Activated effector memory CD4-positive, alpha-beta T cell treated with Interleukin-2 at 50 U/mL for 16 hours (primary cell): ENCODE measurements around the gene TMEM43.
"Not testable (repeated sequence)": the region's sequence is repeated elsewhere in the genome, so short reads cannot be mapped to it uniquely, and the experiment has no call there.

Experiments
- DNase-seq: peaks from one replicate; pipeline ENCODE4 v3.0.0-alpha.2; 2020

Gene TMEM43, protein sequence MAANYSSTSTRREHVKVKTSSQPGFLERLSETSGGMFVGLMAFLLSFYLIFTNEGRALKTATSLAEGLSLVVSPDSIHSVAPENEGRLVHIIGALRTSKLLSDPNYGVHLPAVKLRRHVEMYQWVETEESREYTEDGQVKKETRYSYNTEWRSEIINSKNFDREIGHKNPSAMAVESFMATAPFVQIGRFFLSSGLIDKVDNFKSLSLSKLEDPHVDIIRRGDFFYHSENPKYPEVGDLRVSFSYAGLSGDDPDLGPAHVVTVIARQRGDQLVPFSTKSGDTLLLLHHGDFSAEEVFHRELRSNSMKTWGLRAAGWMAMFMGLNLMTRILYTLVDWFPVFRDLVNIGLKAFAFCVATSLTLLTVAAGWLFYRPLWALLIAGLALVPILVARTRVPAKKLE

DNA sequence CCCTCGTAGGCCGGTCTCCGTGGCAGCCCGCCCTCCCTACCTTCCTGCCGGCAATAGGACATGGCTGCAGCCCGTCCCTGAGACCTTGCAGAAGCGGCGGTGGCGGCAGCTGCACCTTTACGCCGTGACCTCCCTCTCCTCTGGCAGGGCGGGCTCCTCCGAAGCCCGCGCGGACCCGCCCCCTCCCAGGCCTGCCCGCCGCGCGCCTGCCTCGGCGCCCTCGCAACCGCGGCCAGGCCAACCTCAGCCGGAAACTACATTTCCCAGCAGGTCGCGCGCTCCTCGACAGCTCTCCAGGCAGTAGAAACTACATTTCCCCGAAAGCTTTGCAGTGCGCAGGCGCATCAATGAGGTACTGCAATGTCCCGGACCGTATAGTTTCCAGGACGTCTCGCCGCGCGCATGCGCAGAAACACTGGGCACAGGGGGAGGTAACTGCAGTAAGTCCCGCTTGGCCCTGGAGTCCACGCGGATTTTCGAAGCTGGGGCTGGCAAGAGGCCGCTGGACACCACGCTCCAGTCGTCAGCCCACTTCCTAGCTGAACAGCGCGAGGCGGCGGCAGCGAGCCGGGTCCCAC, at the start of gene TMEM43, which contains the start of gene CHCHD4:
Gene TMEM43 (plus strand): TSS at position 438 of the 578 bp plus-strand sequence. CDS start 142 bp downstream, outside the sequence.
Gene CHCHD4 (minus strand): TSS at position 256 of the 578 bp plus-strand sequence. CDS start 194 bp downstream, at position 62.
- peak; percentile 97 for DNase-seq

DNA sequence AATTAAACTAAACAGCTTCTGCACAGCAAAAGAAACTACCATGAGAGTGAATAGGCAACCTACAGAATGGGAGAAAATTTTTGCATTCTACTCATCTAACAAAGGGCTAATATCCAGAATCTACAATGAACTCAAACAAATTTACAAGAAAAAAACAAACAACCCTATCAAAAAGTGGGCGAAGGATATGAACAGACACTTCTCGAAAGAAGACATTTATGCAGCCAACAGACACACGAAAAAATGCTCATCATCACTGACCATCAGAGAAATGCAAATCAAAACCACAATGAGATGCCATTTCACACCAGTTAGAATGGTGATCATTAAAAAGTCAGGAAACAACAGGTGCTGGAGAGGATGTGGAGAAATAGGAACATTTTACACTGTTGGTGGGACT, 49.6 kb upstream of the TMEM43 start:
- not testable (repeated sequence) for DNase-seq

DNA sequence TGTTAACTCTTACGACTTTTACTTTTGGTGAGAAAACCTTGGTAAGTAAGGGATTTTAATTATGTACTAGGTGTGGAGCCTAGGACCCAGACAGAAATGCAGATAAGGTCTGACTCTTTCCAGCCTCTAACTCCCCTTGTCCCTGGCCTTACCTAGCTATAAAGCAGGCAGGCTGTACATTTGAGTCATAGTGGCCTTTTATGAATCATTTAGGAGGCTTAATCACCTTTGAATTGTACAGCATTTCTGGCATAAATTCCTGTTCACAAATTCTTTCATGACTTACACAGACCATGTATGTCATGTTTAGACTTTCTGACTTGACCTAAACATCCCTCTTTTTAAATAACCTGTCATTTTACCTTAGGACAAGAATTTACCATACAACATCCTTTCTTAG, 47.5 kb upstream of the TMEM43 start:
- DNase-seq = no peak

DNA sequence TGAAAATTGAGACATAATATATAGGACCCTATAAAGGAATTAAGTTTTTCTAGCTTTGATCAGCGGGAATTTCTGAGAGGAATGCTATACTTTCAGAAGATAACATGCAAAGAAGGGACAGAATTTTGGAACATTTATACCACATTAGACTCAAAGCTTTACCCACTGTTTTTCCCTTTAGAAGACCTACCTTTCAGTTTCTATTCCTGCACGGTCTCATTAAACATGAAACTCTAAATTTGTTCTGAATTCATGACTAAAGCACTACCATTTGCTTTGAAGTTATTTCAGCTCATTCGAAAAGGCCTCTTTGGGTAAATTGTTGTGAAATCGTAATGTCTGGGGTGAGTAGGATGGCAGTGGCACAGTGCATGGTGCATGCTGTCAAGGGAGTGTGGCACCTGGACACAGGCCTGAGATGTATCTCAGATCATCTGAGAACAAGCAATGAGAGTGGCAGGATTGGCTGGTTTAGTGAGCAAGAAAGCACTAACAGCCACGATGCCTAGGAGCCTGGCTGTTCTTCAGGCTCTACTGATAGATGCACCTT, 42.7 kb upstream of the TMEM43 start:
- DNase-seq = no peak

DNA sequence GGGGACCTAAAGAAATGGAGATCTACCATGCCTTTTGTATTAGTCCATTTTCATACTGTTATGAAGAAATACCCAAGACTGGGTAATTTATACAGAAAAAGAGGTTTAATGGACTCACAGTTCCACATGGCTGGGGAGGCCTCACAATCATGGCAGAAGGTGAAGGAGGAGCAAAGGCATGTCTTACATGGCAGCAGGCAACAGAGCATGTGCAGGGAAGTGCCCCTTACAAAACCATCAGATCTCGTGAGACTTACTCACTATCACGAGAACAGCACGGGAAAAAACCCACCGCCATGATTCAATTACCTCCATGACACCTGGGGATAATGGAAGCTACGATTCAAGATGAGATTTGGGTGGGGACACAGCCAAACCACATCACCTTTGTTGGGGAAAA, 37.4 kb upstream of the TMEM43 start:
- not testable (repeated sequence) for DNase-seq

DNA sequence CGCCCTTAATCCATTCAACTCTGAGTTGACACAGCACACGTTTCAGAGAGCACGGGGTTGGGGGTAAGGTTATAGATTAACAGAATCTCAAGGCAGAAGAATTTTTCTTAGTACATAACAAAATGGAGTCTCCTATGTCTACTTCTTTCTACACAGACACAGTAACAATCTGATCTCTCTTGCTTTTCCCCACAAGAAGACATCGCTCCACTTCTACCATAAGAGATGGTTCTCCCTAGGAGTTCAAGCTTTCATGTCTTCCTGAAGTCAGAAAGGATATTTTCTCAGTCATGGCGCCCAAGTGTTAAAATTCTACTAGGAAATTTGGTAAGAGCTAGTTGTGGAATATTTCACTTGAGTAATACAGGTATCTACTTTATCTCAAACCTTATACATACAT, 32.9 kb upstream of the TMEM43 start:
- not testable (repeated sequence) for DNase-seq

DNA sequence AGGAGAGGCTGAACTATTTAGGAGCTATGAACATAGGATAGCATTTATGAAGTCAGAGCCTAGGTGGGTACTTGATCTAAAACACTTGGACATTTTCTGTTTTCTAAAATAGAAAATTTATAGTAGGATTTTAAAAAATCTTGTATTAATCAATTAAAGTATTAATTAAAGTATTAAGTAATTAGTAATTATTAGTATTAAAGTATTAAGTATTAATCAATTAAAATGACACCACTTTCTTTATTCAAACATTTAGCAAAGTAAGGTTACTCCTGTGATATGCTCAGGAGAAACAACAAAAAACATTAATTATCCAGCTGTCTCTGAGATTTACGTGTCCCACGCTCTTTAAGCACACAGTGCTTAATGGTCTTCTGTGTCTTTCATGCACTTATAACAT, 32.4 kb upstream of the TMEM43 start:
- no peak for DNase-seq

DNA sequence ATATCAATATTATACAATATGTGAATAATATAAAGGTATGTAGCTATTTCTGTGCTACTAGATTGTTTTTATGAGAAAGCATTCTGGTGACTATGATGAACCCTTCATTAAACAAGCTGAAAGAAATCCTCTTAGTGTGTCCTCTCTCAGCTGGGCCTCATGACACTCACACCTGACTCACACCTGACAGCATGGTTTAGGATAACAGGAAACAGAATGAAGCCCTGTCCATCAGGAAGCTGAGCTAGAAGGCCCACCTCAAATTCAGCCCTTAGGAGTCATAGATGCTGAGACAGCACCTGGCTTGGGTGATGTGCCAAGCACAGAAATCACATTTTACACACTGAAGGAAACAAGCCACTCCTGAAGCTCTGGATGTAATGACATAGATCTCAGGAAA, 31.0 kb upstream of the TMEM43 start:
- DNase-seq = no peak

DNA sequence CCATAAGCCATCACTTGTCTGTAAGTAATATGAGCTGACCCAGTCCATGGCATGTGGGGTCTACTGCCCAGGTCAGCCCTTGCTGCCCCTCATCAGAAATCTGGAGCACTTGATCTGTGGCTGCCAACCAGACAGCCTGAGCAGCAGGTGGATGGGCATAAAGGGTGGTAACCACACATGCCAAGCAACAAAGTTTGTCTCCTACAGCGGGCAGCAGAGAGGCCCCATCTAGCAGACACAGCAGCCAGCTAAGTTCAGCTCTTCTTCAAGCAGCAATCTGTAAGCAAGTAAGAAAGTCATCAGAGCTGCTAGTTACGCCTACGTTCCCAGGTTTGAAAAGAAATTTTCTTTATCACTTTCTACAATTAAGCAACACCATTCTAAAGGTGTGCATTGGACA, 28.1 kb upstream of the TMEM43 start:
- DNase-seq = no peak

DNA sequence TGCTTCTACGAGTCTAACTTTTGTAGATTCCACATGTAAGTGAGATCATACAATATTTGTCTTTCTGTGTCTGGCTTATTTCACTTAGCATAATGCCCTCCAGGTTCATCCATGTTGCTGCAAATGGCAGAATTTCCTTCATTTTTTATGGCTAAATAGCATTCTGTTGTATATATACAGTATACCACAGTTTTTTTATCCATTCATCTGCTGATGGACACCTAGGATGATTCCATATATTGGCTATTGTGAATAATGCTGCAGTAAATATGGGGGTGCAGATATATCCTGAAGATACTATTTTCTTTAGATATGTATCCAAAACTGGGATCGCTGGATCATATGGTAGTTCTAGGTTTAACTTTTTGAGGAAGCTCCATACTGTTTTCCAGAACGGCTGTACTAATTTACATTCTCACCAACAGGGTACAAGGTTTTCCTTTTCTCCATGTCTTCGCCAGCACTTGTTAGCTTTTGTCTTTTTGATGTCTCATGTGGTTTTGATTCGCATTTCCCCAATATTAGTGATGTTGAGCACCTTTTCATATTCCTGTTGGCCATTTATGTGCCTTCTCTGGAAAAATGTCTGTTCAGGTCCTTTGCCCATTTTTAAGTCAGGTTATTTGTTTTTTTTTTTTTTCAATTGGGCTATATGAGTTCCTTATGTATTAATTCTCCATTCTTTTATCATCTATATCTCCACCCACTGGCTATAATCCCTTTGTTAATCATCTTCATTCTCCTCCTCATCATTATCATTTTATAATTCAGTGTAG, 27.0 kb upstream of the TMEM43 start:
- DNase-seq = no peak

DNA sequence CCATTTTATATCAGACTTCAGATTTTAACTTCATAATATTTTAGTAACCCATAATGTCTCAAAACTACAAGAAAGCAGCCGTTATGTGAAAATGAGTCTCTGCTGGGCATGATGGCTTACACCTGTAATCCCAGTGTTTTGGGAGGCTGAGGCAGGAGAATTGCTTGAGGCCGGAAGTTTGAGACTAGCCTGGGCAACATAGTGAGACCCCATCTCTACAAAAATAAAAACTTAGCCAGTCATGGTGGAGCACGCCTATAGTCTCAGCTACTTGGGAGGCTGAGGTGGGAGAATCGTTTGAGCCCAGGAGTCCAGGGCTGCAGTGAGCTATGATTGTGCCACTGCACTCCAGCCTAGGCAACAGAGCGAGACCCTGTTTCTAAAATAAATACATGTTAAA, 15.0 kb upstream of the TMEM43 start:
- DNase-seq = not testable (repeated sequence)

DNA sequence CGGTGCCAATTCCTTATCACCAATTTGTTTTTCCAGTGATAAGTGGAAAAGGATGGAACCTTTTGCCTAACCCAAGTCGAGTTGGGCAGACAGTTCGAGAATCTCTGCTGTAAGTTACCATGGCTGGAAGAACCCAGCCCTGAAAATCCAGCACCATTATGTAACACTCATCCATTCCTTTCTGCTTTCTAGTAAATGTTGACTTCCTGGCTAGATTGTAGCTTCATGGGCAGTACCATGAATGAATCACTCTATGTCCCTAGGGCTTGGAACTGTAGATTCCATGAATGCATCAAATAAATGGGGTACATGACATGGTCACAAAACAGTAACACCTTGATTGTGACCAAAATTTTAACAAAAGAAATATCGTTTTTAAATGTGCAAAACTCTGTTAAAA, 14.2 kb upstream of the TMEM43 start:
- DNase-seq = no peak

DNA sequence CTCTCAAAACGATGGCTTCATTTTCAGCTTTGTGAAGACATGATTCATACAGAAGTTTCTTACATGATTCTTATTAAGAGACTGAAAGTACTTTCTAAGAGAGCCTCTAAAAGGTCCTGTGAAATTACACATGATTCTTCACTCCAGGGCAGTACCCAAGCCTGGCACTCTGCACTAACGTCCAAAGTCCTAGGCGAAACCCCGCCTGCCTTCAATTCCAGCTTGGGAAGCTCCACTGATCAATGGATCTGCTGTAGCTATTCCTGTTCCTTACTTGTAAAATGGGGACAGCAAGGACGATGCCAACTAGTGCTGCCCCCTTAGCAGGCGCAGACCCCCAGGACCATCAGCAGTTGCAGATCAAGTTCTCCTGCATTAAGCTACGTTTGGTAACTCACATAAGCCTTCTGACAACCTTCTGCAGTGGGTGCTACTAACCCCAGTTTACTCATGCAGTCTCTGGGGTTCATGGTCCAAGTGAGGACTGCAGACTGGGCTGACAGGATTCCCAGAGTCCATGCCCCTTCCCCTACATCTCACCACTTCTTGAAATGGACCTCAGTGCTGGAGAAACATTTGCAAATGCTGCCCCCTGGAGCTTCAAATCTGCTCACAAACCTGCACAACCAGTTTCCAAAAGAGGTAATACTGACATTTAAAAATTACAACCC, 10.8 kb upstream of the TMEM43 start:
- no peak for DNase-seq

DNA sequence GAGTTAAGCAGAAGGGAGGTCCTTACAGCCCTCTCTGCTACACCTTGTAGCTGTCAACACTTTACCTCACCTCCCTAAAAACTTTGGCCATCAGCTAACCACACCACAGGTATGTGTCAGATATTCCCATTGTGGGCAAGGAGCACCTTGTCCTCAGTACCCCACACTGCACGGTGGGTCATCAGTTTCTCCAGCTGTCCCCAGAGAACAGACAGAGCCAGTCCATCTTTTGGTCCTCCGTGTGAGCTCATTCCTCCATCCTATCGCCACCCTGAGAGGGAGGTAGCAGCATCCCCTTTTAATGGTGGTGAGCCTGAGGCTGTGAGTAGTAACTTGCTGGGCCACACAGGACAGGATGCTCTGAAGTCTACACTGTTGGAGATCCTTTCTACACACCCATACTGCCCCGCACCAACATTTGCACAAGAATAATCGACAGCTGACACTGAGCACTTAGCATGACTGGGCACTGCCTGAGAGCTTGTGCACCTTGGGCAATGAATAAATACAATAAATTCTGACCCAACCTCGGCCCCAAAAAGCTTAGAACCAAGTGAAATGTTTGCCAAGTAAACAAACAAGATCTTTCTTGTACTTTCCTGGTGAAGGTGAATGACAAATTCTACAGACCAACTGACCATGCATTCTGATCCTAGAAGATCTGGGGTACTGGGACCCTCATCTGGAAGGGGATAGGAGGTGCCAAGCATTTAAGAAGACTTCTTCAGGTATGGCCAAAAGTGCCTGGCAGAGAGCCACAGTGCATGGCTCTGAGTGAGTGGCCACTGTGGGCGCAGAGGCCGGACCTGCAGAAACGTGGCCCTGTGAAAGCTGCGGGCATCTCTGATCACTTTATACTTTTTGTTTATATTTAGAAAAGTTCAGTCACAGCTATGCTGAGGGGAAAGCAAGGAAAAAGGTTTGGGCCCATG, 7.1 kb upstream of the TMEM43 start:
- no peak for DNase-seq

DNA sequence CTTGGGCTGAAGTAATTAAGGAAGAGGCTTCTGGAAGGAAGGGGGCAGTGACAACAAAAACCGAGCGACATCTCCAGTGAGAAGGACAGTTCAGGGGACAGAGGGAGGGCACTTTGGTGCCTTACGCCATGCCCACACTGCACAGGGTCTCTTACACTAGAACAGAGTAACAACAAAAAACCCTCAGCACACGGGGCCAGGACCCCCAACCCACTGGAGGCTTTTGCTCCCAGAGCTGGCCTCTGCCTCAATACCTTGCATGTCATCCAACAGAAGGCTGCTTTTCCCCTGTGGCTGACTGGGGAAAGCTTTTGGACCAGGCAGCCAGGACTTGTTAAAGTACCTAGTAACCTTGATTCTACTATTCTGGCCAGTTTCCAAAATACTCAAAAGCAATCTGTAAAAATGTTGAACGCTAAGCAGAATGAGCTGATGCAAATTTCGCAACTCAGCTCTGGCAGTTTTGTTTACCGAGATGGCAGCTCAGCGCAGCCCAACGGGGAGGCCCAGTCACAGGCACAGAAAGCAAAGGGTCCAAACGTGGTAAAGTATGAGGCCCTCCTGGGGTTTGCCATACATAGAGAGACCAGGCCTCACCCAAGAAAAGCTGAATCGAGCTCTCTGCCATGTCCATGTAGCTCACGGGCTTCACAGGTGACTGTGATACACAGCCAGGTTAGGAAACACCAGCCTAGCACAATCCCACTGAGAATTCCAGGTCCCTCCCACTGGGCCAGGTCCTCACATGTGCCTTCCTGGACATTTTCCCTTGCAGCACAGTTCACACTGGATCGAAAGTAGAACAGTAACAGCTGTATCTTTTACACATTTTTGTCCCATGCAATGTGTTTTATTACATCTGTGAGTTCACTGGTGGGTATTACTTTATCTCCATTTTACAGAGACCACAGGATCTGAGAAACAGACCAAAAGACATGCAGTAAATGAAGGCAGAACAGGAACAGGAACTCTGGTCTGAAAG, 6.2 kb upstream of the TMEM43 start:
- no peak for DNase-seq

DNA sequence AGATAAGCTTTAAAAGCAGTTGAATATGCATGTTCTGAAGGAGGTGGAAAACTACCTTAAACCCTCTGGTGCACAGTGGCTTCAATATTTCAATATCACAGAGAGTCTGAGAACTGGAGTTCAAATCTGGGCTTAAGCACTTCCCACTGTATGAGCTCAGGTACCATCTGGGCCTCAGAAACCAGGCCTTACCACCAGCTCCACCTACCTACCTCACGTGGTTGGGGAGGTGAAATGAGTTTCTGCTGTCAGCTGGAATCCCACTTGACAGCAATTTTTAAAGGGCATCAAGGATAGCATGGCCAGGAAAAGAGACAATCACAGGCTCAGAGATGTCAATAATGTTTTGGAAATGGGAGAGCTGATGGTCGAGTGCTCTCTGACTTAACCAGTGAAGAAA, 5.2 kb upstream of the TMEM43 start:
- DNase-seq = no peak

DNA sequence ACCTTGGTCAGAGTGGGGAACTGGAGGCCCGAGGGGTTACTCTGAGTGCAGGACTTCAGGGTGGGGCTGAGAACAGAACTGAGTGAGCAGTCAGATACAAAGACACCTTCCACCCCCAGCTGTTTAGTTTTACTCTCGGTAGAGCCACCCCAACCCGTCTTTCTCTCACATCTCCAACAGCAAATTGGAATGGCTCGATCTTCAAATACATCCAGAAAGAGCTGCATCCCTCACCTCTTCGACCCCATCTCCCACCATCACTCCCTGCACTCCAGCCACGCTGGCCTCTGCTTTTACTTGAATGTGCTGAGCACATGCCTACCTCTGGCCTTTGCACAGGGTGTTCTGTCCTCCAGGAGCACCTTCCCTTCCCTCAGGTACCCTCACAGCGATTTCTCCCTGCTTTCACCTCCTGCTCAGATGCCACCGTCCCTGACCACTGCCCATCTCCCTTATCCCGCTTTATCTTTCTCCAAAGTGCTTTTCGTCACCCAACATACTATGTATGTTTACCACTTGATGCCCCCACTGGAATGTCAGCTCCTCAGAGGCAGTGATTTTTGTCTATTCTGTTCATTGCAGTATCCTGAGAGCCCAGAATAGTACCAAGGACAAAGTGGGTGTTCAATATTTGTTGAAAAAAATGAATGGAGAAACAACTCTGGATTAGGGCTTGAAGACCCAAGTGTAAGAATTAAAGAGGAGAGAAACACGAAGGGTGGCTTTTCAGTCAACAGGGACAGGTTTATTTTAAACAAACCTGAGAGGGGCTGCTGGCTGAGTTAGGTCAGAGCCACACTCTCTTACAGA, 4.5 kb upstream of the TMEM43 start:
- no peak for DNase-seq

DNA sequence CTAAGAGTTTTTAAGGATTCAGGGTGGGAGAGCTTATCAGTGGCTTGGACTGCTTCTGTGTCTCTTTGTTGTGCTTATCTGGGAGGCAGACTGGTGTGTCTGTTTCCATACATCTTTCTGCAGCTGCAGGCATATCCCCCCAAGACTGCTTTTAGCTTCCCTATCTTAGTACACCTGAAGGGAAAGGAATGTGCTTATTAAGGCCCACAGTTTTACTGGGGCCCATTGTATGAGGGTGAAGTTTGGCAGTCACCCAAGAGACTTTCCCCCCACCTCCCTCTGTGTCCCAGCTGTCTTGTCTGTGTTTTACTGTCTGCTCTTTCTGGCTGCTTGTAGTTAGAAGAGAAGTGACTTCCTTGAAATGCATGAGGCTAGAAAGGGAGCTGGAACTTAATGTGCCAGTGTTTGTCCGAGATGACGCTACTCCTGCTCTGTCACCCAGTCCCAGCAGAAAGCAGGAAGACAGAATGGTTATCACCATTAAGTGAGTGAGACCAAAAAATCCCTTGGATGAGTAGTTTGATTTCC, 3.9 kb upstream of the TMEM43 start:
- not testable (repeated sequence) for DNase-seq

DNA sequence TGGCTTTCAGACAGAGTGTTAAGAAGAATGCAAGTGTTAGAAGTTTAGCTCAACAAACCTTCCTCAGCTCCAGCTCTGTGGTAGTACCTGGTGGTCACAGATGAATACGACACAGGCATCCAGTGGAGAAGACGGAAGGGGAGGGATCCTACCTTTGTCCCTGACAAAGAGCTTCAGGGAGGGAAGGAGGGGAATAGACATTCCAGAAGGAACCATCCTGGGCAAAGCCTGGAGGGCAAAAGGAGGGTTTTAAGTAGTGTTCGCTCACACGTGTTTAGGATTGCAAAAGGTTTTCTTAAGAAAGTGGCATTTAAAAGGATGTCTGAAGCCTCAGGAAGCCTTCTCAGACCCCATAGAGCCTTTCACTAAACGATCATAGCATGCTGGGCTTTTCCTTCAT, 3.0 kb upstream of the TMEM43 start:
- no peak for DNase-seq
